H1 (cell line): Measurements from ENCODE around the gene SOBP. TPM values are rescaled to one million over a fixed set of nuclear protein-coding genes. Genes with fewer than 3 reads are reported as not detected.

ENCODE experiments used
- CTCF ChIA-PET: fragments of 300-600 bp; sonication (Branson Sonifier 250); formaldehyde crosslinking; loops from one replicate; lab custom pipeline; 2021; ENCODE audit not compliant: partially characterized antibody; lab: Charles Lee
- POLR2A ChIA-PET: fragments of 300-600 bp; sonication (Branson Sonifier 250); formaldehyde crosslinking; loops from one replicate; lab custom pipeline; 2021; ENCODE audit warnings: inconsistent platforms; ENCODE audit not compliant: partially characterized antibody; lab: Charles Lee
- DNase-seq, 2 experiments: peaks; one replicate each; pipeline versions ENCODE4 v3.0.0 to v3.0.0-alpha.2; 2010 to 2022; ENCODE audit warnings: low spot score in 2 of 2, low read depth in 1 of 2, mixed read lengths in 1 of 2
- FAIRE-seq: peaks from 2 replicates; lab custom pipeline; 2011; peaks lifted over from hg19 to GRCh38; lab: Jason Lieb, UNC
- H2AFZ ChIP-seq: 2 replicates; pipeline ENCODE4 v1.8.1; 2012; ENCODE audit warnings: low read length, inconsistent platforms
- H2AK5ac ChIP-seq: 2 replicates; pipeline ENCODE4 v1.6.1; 2013; ENCODE audit warnings: low read depth, low read length
- H2BK120ac ChIP-seq: replicated peaks from 2 replicates; pipeline ENCODE3; 2013; ENCODE audit warnings: low read depth, low read length, inconsistent platforms
- H2BK12ac ChIP-seq: 2 replicates; pipeline ENCODE4 v1.6.1; 2013; ENCODE audit warnings: low read depth, low read length
- H2BK15ac ChIP-seq: 2 replicates; pipeline ENCODE4 v1.6.1; 2013; ENCODE audit warnings: low read length
- H2BK20ac ChIP-seq: 2 replicates; pipeline ENCODE4 v1.6.1; 2013; ENCODE audit warnings: low read length
- H2BK5ac ChIP-seq: 2 replicates; pipeline ENCODE4 v1.6.1; 2013; ENCODE audit warnings: low read depth, low read length
- H3K14ac ChIP-seq: 2 replicates; pipeline ENCODE4 v1.6.1; 2013; ENCODE audit warnings: inconsistent platforms; ENCODE audit not compliant: insufficient read length
- H3K18ac ChIP-seq: 2 replicates; pipeline ENCODE4 v1.6.1; 2013; ENCODE audit warnings: low read length; ENCODE audit errors: extremely low read depth
- H3K23ac ChIP-seq: 2 replicates; pipeline ENCODE4 v1.6.1; 2013; ENCODE audit warnings: inconsistent platforms; ENCODE audit not compliant: insufficient read length
- H3K23me2 ChIP-seq: 2 replicates; pipeline ENCODE4 v1.6.1; 2013; ENCODE audit warnings: low read depth, low read length
- H3K27ac ChIP-seq: 2 replicates; pipeline ENCODE4 v1.6.1; 2011; ENCODE audit warnings: low read depth, low read length, inconsistent platforms
- H3K27me3 ChIP-seq, 4 experiments: replicated peaks in 1 of 4; 1 replicate in 1 of 4; 2 replicates in 3 of 4; pipeline versions ENCODE4 v1.6.1 to v1.8.1; 2011 to 2013; ENCODE audit warnings: low read length in 3 of 4, mild to moderate bottlenecking in 3 of 4, inconsistent platforms in 2 of 4, mixed read lengths in 2 of 4, moderate library complexity in 1 of 4; ENCODE audit not compliant: control insufficient read depth in 3 of 4, insufficient read depth in 3 of 4; ENCODE audit errors: extremely low read depth in 1 of 4
- H3K36me3 ChIP-seq, 4 experiments: 2 replicates each; pipeline versions ENCODE4 v1.6.1 to v1.8.1; 2011 to 2013; ENCODE audit warnings: mild to moderate bottlenecking in 4 of 4, low read length in 3 of 4, moderate library complexity in 2 of 4, control low read depth in 1 of 4, inconsistent platforms in 1 of 4; ENCODE audit not compliant: insufficient read depth in 4 of 4, control insufficient read depth in 2 of 4
- H3K4ac ChIP-seq: replicated peaks from 2 replicates; pipeline ENCODE3; 2013; ENCODE audit warnings: low read length, low read depth, mixed read lengths, inconsistent platforms; ENCODE audit not compliant: insufficient read length
- H3K4me1 ChIP-seq, 4 experiments: replicated peaks in 1 of 4; 1 replicate in 1 of 4; 2 replicates in 3 of 4; pipeline versions ENCODE4 v1.6.1 to v1.8.1; 2011 to 2013; ENCODE audit warnings: low read length in 3 of 4, inconsistent platforms in 2 of 4, mixed read lengths in 1 of 4; ENCODE audit not compliant: insufficient read depth in 4 of 4, control insufficient read depth in 3 of 4
- H3K4me2 ChIP-seq, 2 experiments: 2 replicates each; pipeline versions ENCODE4 v1.6.1 to v1.8.1; 2011 to 2013; ENCODE audit warnings: low read depth in 2 of 2, low read length in 2 of 2, control low read depth in 1 of 2, inconsistent platforms in 1 of 2, mild to moderate bottlenecking in 1 of 2; ENCODE audit not compliant: insufficient read depth in 1 of 2
- H3K4me3 ChIP-seq, 4 experiments: fragments of 200-600, 300-600 bp in 1 of 4; sonication (generic), shearing (Covaris generic), sonication (Bioruptor Twin) in 1 of 4; 2 replicates each; pipeline versions ENCODE4 v1.5.1 to v1.8.1; 2011 to 2016; ENCODE audit warnings: low read length in 4 of 4, low read depth in 3 of 4, control low read depth in 2 of 4, inconsistent platforms in 2 of 4, mild to moderate bottlenecking in 2 of 4, mixed read lengths in 1 of 4, moderate library complexity in 1 of 4; ENCODE audit not compliant: insufficient read depth in 2 of 4; ENCODE audit errors: extremely low read depth in 1 of 4
- H3K56ac ChIP-seq: replicated peaks from 2 replicates; pipeline ENCODE3; 2013; ENCODE audit warnings: low read depth, mild to moderate bottlenecking, mixed read lengths, low read length, inconsistent platforms; ENCODE audit not compliant: insufficient read length
- H3K79me1 ChIP-seq: 2 replicates; pipeline ENCODE4 v1.6.1; 2013; ENCODE audit warnings: low read depth, low read length, control low read depth
- H3K79me2 ChIP-seq, 2 experiments: 2 replicates each; pipeline versions ENCODE4 v1.6.1 to v1.8.1; 2012 to 2013; ENCODE audit warnings: low read length in 2 of 2, mild to moderate bottlenecking in 2 of 2, inconsistent platforms in 1 of 2; ENCODE audit not compliant: insufficient read depth in 2 of 2, control insufficient read depth in 1 of 2
- H3K9ac ChIP-seq, 4 experiments: replicated peaks in 1 of 4; 1 replicate in 1 of 4; 2 replicates in 3 of 4; pipeline versions ENCODE4 v1.6.1 to v1.8.1; 2011 to 2013; ENCODE audit warnings: low read depth in 3 of 4, low read length in 3 of 4, control low read depth in 2 of 4, mild to moderate bottlenecking in 2 of 4, moderate library complexity in 2 of 4, inconsistent platforms in 1 of 4; ENCODE audit errors: extremely low read depth in 1 of 4
- H3K9me3 ChIP-seq, 2 experiments: 2 replicates each; pipeline versions ENCODE4 v1.6.1 to v1.8.1; 2012 to 2013; ENCODE audit warnings: mild to moderate bottlenecking in 2 of 2, moderate library complexity in 2 of 2, control low read depth in 1 of 2, inconsistent platforms in 1 of 2, low read depth in 1 of 2, low read length in 1 of 2, mixed read lengths in 1 of 2; ENCODE audit not compliant: insufficient read depth in 2 of 2
- H4K20me1 ChIP-seq, 2 experiments: replicated peaks in 1 of 2; 2 replicates each; pipeline versions ENCODE3 to v1.8.1; 2011 to 2013; ENCODE audit warnings: inconsistent platforms in 2 of 2, low read length in 2 of 2, mild to moderate bottlenecking in 1 of 2; ENCODE audit not compliant: insufficient read depth in 2 of 2, control insufficient read depth in 1 of 2
- H4K5ac ChIP-seq: 2 replicates; pipeline ENCODE4 v1.6.1; 2013; ENCODE audit warnings: low read length, low read depth, mixed read lengths, inconsistent platforms; ENCODE audit not compliant: insufficient read length
- H4K8ac ChIP-seq: 2 replicates; pipeline ENCODE4 v1.8.0; 2013; ENCODE audit warnings: mild to moderate bottlenecking, moderate library complexity, low read length, inconsistent platforms; ENCODE audit not compliant: insufficient read depth; ENCODE audit errors: extremely low read depth
- H4K91ac ChIP-seq: replicated peaks from 2 replicates; pipeline ENCODE3; 2013; ENCODE audit warnings: low read length, mixed read lengths, inconsistent platforms; ENCODE audit not compliant: insufficient read length
- BRCA1 ChIP-seq: IDR thresholded peaks from 2 replicates; pipeline ENCODE4 v1.6.1; 2012; ENCODE audit warnings: low read depth, low read length, improper control_type of control experiment
- CEBPB ChIP-seq: IDR thresholded peaks from 2 replicates; pipeline ENCODE4 v1.6.1; 2012; ENCODE audit warnings: low read depth, low read length
- CHD2 ChIP-seq: IDR thresholded peaks from 2 replicates; pipeline ENCODE4 v1.6.1; 2012; ENCODE audit warnings: low read length, improper control_type of control experiment
- CREB1 ChIP-seq: IDR thresholded peaks from 2 replicates; pipeline ENCODE4 v1.6.1; 2012; ENCODE audit warnings: inconsistent platforms
- GTF2F1 ChIP-seq: IDR thresholded peaks from 2 replicates; pipeline ENCODE4 v1.6.1; 2012; ENCODE audit warnings: low read depth, low read length, improper control_type of control experiment, borderline replicate concordance
- HDAC6 ChIP-seq: IDR thresholded peaks from one replicate; pipeline ENCODE4 v1.7.1; 2012; ENCODE audit warnings: low read depth, mild to moderate bottlenecking, inconsistent platforms, low read length, moderate library complexity
- KDM1A ChIP-seq: fragments of 200-600, 300-600 bp; sonication (generic); IDR thresholded peaks from 2 replicates; pipeline ENCODE4 v1.7.1; 2016; ENCODE audit warnings: mild to moderate bottlenecking, low read length, borderline replicate concordance
- MAX ChIP-seq: IDR thresholded peaks from 2 replicates; pipeline ENCODE4 v1.6.1; 2012; ENCODE audit warnings: inconsistent platforms
- RFX5 ChIP-seq: IDR thresholded peaks from 2 replicates; pipeline ENCODE4 v1.6.1; 2011; ENCODE audit warnings: low read depth, low read length, improper control_type of control experiment, borderline replicate concordance
- SIRT6 ChIP-seq: IDR thresholded peaks from one replicate; pipeline ENCODE4 v1.7.1; 2012; ENCODE audit warnings: low read length, inconsistent platforms
- YY1 ChIP-seq: IDR thresholded peaks from 2 replicates; pipeline ENCODE4 v1.6.1; 2011; ENCODE audit warnings: low read depth, mild to moderate bottlenecking, low read length
- WGBS, 2 experiments: shearing (Covaris generic) in 1 of 2; methylation state at CpG; one replicate each; pipeline versions ENCODE4 v1.1.6 to v1.1.7; 2013 to 2015; ENCODE audit warnings: low lambda C conversion rate in 2 of 2, mixed read lengths in 2 of 2, inconsistent platforms in 1 of 2, low coverage in 1 of 2, missing lambda C conversion rate in 1 of 2; ENCODE audit not compliant: insufficient replicate concordance in 2 of 2, insufficient coverage in 1 of 2, insufficient read length in 1 of 2; ENCODE audit errors: extremely low coverage in 1 of 2, missing lambda C conversion rate in 1 of 2; 5-methylcytosine and 5-hydroxymethylcytosine counted together
- polyA plus RNA-seq, 7 experiments: library from polyadenylated mRNA; depleted of rRNA in 3 of 7; stranded (reverse) in 5 of 7; unstranded in 2 of 7; fragments of >200 nt in 5 of 7; fragments of 200-250 nt in 2 of 7; gene quantifications; 1 replicate in 5 of 7; 2 replicates in 1 of 7; 4 replicates in 1 of 7; pipeline versions ENCODE4 v1.2.1 to v1.2.3, GENCODE V29; 2011 to 2013; ENCODE audit warnings: missing spikeins in 2 of 7, mixed read lengths in 2 of 7
- total RNA-seq: library from RNA; stranded (reverse); fragmentation: NEBNext Ultra II Directional; extraction: Animal tissue kit (Norgen Biotek cat#: 25700); gene quantifications from 2 replicates; pipeline ENCODE4 v1.2.1, GENCODE V29; 2021
- TF ChIP-seq, protein P1 (sequence below): IDR thresholded peaks from 2 replicates; pipeline ENCODE4 v1.6.1; 2011; ENCODE audit warnings: low read depth, mild to moderate bottlenecking, low read length; ENCODE audit not compliant: insufficient read depth

The SOBP gene
- total and polyA plus RNA-seq, 2 of the 8 experiments (the other 6 are each of a cell fraction or from before 2014, with no cell fraction given) = 0.45 to 6.2 TPM

GRCh38 chr6:107656883-107657282 lies 167.0 kb downstream of the SOBP start:
- Histone ChIP-seq H3K36me3 (no peaks in the 10 kb centered on the region; a peak in 1 of 8 replicates), H3K14ac (no peak overlapping the region), H2AK5ac (no peak overlapping the region), H3K18ac (no peak overlapping the region), H3K27me3 (no peaks in the 10 kb centered on the region; a peak in 1 of 7 replicates), H4K5ac (no peak overlapping the region), H3K23me2 (no peaks in the 10 kb centered on the region), H3K9me3 (no peaks in the 10 kb centered on the region), H3K56ac (no peak overlapping the region), H3K23ac (no peak overlapping the region), H2AFZ (no peak overlapping the region), H2BK12ac (no peak overlapping the region), H2BK20ac (no peak overlapping the region), H3K79me2 (no peaks in the 10 kb centered on the region), H3K4ac (no peak overlapping the region), H4K20me1 (no peaks in the 10 kb centered on the region), H3K4me2 (no peak overlapping the region), H3K9ac (no peak overlapping the region), H3K4me3 (no peak overlapping the region), H4K8ac (no peak overlapping the region), H2BK120ac (no peak overlapping the region), H3K4me1 (peaks cover 0 to 7% (median 4%) of the 10 kb centered on the region in 4 experiments; a peak in 3 of 7 replicates), H2BK15ac (no peak overlapping the region), H3K27ac (no peak overlapping the region), H2BK5ac (no peak overlapping the region), H4K91ac (no peak overlapping the region), H3K79me1 (no peaks in the 10 kb centered on the region)
- no peak for FAIRE-seq
- POLR2A ChIA-PET = interaction anchor here (1.2 to 1.5 kb wide), 2 partner anchors 11 to 541 kb away, joined by 3 read pairs; no protein-coding TSS in a partner anchor
- no peak for DNase-seq
- 79% methylated on average over 8 of the region's 8 CpGs; no CpG with 5 or more reads in 1 of the 2 experiments for WGBS, 2 experiments
- CTCF ChIA-PET = interaction anchor here (1.0 to 3.8 kb wide), 8 partner anchors 14 to 339 kb away, joined by 3 to 14 read pairs (median 4); partner anchors contain the start of gene PDSS2
- TF ChIP-seq HDAC6 (no peak), CEBPB (no peak), GTF2F1 (no peak), RFX5 (no peak), KDM1A (no peak), BRCA1 (no peak), SIRT6 (no peak), CREB1 (no peak), MAX (no peak), CHD2 (no peak), YY1 (no peak)
- TF ChIP-seq, protein P1, sequence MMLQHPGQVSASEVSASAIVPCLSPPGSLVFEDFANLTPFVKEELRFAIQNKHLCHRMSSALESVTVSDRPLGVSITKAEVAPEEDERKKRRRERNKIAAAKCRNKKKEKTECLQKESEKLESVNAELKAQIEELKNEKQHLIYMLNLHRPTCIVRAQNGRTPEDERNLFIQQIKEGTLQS = no peak
